Thymus (tissue), 11 donors: ENCODE measurements around the gene UGT1A3. TPM values are rescaled to one million over a fixed set of nuclear protein-coding genes. Genes with fewer than 3 reads are reported as not detected.

Source experiments
- DNase-seq, 9 donors: peaks; one replicate each; pipeline ENCODE4 v3.0.0-alpha.2; 2013; ENCODE audit warnings: low spot score in 9 of 9, low read depth in 6 of 9, missing footprints in 1 of 9
- H3K27ac ChIP-seq, 2 donors: one replicate each; pipeline ENCODE4 v1.5.1; 2013; ENCODE audit warnings: control low read depth in 1 of 2, low read depth in 1 of 2, low read length in 1 of 2, mild to moderate bottlenecking in 1 of 2, moderate library complexity in 1 of 2
- H3K27me3 ChIP-seq, 2 donors: one replicate each; pipeline ENCODE4 v1.5.1; 2013; ENCODE audit warnings: low read length in 1 of 2; ENCODE audit not compliant: control insufficient read depth in 2 of 2, insufficient read depth in 1 of 2
- H3K36me3 ChIP-seq, 2 donors: one replicate each; pipeline ENCODE4 v1.5.1; 2013; ENCODE audit warnings: low read length in 1 of 2, mild to moderate bottlenecking in 1 of 2, moderate library complexity in 1 of 2; ENCODE audit not compliant: control insufficient read depth in 2 of 2, insufficient read depth in 2 of 2
- H3K4me1 ChIP-seq, 2 donors: one replicate each; pipeline ENCODE4 v1.5.1; 2013; ENCODE audit warnings: low read length in 2 of 2; ENCODE audit not compliant: control insufficient read depth in 2 of 2, insufficient read depth in 2 of 2
- H3K4me3 ChIP-seq, 2 donors: one replicate each; pipeline ENCODE4 v1.5.1; 2013; ENCODE audit warnings: low read length in 2 of 2, control low read depth in 1 of 2, mild to moderate bottlenecking in 1 of 2
- H3K9me3 ChIP-seq, 2 donors: one replicate each; pipeline ENCODE4 v1.5.1; 2013; ENCODE audit warnings: low read length in 1 of 2, mild to moderate bottlenecking in 1 of 2; ENCODE audit not compliant: control insufficient read depth in 2 of 2, insufficient read depth in 1 of 2
- WGBS: extraction: QIAGEN DNeasy Blood & Tissue Kit; methylation state at CpG from one replicate; pipeline ENCODE4 v1.1.7; 2013; 5-methylcytosine and 5-hydroxymethylcytosine counted together
- polyA plus RNA-seq: library from polyadenylated mRNA; stranded (reverse); fragments of 200-250 nt; gene quantifications from one replicate; pipeline ENCODE4 v1.2.3, GENCODE V29; 2013
- total RNA-seq: library from RNA; stranded (reverse); fragments of 120-200 nt; gene quantifications from one replicate; pipeline ENCODE4 v1.2.4, GENCODE V29; 2013
- donor health status: healthy.

UGT1A3 gene
- total and polyA plus RNA-seq, 2 donors, result not detected

GRCh38 chr2:233815861-233816260 lies 87.0 kb downstream of the UGT1A3 start:
- DNase-seq, result no peak
- no peaks in the 10 kb centered on the region for H3K9me3 ChIP-seq
- WGBS, result 97% methylated on average over 6 of the region's 6 CpGs
- H3K4me1 ChIP-seq, result no peaks in the 10 kb centered on the region
- H3K27ac ChIP-seq, result no peak overlapping the region
- peaks cover 0 to 3% of the 10 kb centered on the region in 2 donors for H3K27me3 ChIP-seq
- no peaks in the 10 kb centered on the region for H3K36me3 ChIP-seq
- no peak overlapping the region for H3K4me3 ChIP-seq

DNA sequence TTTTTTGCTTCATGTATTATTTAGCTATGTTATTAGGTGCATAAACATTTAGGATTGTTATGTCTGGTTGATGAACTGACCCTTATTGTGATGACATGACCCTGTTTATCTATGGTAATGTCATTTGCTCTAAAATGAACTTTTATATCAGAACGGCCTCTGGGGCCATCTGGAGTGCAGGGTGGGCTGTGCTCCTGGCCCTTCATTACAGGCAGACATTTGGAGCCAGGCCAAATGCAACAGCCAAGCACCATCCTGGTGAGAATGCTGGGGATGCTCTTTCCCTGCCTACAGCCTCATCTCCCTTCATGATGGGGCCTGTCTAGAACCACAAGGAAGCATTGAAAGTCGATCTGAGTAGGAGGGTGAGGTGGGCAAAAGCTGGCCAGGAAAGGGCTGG lies 87.5 kb downstream of the UGT1A3 start:
- peaks cover 0 to 3% of the 10 kb centered on the region in 2 donors for H3K27me3 ChIP-seq
- H3K9me3 ChIP-seq, result no peaks in the 10 kb centered on the region
- H3K36me3 ChIP-seq, result no peaks in the 10 kb centered on the region
- H3K4me1 ChIP-seq, result no peaks in the 10 kb centered on the region
- DNase-seq, result no peak
- H3K4me3 ChIP-seq, result no peak overlapping the region
- 85% methylated on average over 2 of the region's 2 CpGs for WGBS
- H3K27ac ChIP-seq, result no peak overlapping the region

- Histone ChIP-seq H3K4me3 (no peak overlapping the region), H3K9me3 (no peaks in the 10 kb centered on the region), H3K36me3 (no peaks in the 10 kb centered on the region), H3K27me3 (peaks cover 0 to 3% of the 10 kb centered on the region in 2 donors), H3K4me1 (no peaks in the 10 kb centered on the region), H3K27ac (no peak overlapping the region)
- WGBS, result 79% methylated on average over 4 of the region's 4 CpGs
- DNase-seq, result no peak
Measured at GRCh38 chr2:233816771-233817170, 87.9 kb downstream of the UGT1A3 start.

- Histone ChIP-seq H3K27me3 (peaks cover 0 to 3% of the 10 kb centered on the region in 2 donors), H3K4me1 (no peaks in the 10 kb centered on the region), H3K4me3 (no peak overlapping the region), H3K36me3 (no peaks in the 10 kb centered on the region), H3K9me3 (no peaks in the 10 kb centered on the region), H3K27ac (no peak overlapping the region)
- no peak for DNase-seq
- WGBS, result 87% methylated on average over 3 of the region's 3 CpGs
Measured at GRCh38 chr2:233817361-233817911, 88.6 kb downstream of the UGT1A3 start.

DNA sequence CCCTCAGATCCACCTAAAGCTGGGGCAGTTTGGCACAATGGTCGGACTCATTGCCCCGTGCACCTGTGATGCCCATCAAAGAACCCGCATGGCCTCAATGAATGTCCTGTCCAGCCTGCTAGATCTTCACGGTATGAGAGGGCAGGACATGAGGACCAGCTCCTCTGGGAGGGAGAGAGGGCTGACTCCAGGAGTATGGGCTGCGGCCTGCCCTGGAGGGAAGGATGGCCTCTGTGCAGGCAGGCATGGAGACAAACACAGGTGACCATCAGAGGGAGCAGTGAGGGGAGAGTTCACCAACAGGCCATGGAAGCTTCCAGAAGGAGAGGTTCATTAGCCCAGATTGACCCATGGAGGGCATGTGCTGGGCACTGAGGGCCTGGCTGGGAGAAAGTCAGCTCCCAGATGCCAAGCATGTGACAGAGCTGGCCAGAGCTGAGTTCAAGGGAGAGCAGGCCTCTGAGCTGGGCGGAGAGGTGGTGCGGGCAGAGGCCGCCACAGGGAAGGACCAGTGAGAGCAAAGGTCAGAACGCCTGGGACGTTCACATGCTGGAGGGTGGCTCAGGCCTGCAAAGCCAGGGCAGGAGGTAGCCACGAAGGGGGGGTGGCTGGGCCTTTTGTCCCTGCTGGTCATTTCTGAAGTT lies 89.3 kb downstream of the UGT1A3 start:
- no peaks in the 10 kb centered on the region for H3K36me3 ChIP-seq
- DNase-seq, result no peak
- H3K4me1 ChIP-seq, result no peaks in the 10 kb centered on the region
- no peak overlapping the region for H3K27ac ChIP-seq
- no peaks in the 10 kb centered on the region for H3K9me3 ChIP-seq
- H3K27me3 ChIP-seq, result peaks cover 0 to 3% of the 10 kb centered on the region in 2 donors
- no peak overlapping the region for H3K4me3 ChIP-seq
- 97% methylated on average over 11 of the region's 11 CpGs for WGBS

DNA sequence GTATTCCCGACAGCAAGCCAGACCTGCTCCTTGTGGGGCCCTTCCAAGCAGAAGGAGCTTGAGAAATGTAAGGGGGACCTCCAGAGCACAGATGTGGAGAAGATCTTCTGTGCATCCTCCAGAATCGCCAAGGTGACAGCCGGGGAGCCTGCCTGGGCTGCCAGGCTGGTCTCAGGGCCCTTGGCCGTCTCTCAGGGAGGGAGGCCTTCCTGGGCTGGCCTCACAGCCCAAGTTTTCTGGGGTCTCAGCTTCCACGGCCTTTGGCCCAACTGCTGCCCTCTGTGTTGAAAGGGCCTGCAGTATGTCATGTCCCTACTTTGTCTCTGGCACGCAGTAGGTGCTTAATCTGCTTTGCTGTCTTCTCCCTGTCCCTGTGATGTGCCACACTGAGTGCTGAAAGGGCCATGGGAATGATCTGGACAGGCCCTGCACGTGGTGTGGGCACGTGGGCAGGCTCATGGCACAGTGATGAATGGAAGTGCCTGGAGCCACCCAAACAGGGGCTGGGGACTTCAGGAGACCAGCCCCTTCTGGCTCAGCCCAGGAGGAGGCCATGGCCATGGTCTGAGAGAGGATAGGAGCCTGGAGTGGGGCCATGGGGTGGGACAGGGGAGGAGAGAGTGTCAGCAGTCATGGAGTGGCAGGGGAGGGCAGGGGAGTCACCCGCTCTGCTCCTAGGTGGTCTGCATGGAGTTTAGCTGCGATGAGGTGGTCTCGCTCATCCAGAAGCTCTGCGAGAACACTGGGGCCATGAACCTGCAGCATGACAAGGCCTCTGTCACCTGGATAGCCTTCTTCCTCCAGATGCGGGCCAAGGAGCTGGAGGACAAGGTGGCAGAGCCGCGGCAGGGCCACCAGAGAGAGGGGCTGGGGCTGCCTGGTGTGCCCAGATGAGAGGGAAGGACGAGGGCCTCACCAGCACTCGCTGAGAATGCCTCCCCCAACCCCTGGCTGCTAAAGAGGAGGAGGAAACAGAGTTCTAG lies 90.1 kb downstream of the UGT1A3 start:
- DNase-seq, result no peak
- Histone ChIP-seq H3K4me1 (no peaks in the 10 kb centered on the region), H3K9me3 (no peaks in the 10 kb centered on the region), H3K27me3 (peaks cover 0 to 3% of the 10 kb centered on the region in 2 donors), H3K4me3 (no peak overlapping the region), H3K36me3 (no peaks in the 10 kb centered on the region), H3K27ac (no peak overlapping the region)
- 87% methylated on average over 17 of the region's 17 CpGs for whole genome bisulfite sequencing

- no peaks in the 10 kb centered on the region for H3K27me3 ChIP-seq
- 91% methylated on average over 18 of the region's 18 CpGs for WGBS
- DNase-seq, result no peak
- no peaks in the 10 kb centered on the region for H3K9me3 ChIP-seq
- no peak overlapping the region for H3K4me3 ChIP-seq
- no peaks in the 10 kb centered on the region for H3K4me1 ChIP-seq
- H3K36me3 ChIP-seq, result no peaks in the 10 kb centered on the region
- H3K27ac ChIP-seq, result no peak overlapping the region
Measured at GRCh38 chr2:233819884-233820773, 91.3 kb downstream of the UGT1A3 start.

DNA sequence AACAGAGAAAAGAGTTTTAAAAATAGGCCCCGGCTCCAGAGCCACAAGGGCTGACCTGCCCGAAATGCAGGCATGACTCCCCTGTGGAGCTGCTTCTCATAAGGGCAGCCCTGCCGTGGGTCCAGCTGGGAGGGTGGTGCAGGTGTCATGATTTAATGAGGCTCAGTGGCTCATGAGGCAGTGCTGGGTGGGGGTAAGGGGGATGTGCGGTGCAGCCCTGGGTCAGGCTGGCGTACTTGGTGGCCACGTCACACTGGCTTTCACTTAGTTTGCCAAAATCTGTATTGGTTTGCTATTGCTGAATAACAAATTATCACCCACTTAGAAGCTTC lies 91.9 kb downstream of the UGT1A3 start:
- Histone ChIP-seq H3K36me3 (no peaks in the 10 kb centered on the region), H3K4me1 (no peaks in the 10 kb centered on the region), H3K9me3 (no peaks in the 10 kb centered on the region), H3K27me3 (no peaks in the 10 kb centered on the region), H3K4me3 (no peak overlapping the region), H3K27ac (no peak overlapping the region)
- 96% methylated on average over 6 of the region's 6 CpGs for WGBS
- no peak for DNase-seq
